Tongue (tissue), 2 donors: Measurements from ENCODE around the gene TBC1D24. TPM values are rescaled to one million over a fixed set of nuclear protein-coding genes. Genes with fewer than 3 reads are reported as not detected.

ENCODE experiments used
- DNase-seq: peaks from one replicate; pipeline ENCODE4 v3.0.0-alpha.2; 2015
- total RNA-seq: library from RNA; depleted of rRNA; stranded (reverse); fragments of >200 nt; gene quantifications from one replicate; pipeline ENCODE4 v1.2.3, GENCODE V29; 2014

TBC1D24 gene
- total RNA-seq, 1 donor from 2014 or later: 20.4 TPM

DNA sequence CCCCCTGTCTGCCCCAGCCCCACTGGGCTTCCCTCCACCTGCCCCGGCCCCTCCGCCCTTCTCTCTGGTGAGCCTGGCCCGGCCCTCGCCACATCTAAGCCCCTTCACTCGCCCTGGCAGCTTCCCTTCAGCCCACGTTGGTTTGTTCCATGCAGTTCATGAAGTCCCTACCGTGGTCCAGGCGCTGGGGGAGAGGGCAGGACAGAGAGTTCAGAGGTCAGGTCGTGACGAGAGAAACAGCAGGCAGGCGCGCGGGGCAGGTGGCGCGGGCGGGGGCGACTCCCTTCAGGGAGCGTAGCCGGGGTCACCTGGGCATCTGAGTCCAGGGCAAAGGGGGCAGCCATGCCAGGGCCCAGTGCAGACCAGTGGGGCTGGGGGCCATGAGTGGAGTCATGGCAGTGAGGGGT lies 23.9 kb upstream of the TBC1D24 start:
- no peak for DNase-seq

DNA sequence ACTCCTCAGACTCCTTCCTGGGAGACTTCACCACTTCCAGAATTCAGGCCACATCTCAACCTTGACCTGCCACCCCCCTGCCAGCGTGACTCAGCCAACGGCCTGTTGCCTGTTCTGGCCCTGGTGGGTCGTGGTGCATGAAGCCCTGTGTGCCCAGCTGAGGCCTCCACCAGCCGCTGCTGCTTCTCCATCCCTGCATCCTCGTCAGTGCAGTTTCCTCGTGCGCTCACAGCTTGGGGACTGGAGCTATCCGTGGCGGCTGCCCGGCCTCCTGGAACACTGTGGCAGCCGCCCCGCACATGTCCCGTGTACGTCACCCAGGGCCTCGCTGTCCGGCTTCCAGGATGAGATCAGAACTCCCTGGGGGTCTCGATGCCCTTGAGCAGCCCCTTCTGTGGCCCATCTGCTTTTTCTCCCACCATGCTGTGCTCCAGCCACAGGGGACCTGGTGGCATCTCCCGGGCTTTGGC lies 23.0 kb upstream of the TBC1D24 start:
- no peak for DNase-seq

DNA sequence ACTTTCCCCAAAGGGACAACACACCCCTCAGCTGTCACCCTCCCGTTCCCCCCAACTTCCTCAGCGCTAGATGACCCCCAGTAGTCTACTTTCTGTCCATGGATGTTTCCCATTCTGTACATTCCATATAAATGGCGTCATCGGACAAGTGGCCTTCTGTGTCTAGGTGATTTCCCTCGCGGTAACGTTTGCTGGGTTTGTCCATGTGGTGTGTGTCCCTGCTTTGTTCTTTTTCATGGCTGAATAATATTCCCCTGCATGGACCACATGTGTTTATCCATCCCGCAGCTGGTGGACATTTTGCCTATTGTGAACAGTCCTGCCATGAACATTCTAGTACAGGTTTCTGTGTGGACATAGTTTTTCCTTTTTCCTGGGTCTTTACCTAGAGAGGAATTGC lies 22.3 kb upstream of the TBC1D24 start:
- DNase-seq: no peak

DNA sequence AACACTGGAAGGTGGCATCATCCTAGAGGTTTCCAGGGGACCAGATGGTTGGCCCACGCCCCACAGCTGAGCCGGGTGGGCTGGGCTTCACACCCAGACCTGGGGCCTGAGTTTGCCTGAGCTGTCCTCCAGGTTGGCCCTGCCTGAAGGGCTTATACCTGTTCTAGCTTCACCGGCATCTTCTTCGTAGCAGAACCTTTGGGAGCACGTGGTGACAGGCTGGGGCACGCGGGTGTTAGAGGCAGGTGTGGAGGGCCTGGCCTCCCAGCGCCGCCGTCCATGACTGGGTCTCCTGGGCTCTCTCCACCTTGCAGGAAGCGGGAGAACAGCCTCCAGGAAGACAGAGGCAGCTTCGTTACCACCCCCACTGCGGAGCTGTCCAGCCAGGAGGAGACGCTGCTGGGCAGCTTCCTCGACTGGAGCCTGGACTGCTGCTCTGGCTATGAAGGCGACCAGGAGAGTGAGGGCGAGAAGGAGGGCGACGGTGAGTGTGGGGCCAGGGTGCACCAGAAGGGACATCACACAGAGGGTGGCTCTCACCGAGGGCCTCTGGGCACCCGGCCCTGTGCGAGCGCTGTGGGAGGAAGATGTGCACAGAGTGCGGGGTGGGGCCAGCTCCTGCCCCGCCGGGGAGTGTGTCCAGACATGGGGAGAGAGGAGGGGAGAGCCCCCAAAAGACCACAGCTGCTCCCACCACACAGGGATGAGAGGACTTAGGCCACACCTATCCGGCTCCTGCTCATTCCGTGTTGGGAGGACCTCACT lies 19.7 kb upstream of the TBC1D24 start:
- DNase-seq: no peak

DNA sequence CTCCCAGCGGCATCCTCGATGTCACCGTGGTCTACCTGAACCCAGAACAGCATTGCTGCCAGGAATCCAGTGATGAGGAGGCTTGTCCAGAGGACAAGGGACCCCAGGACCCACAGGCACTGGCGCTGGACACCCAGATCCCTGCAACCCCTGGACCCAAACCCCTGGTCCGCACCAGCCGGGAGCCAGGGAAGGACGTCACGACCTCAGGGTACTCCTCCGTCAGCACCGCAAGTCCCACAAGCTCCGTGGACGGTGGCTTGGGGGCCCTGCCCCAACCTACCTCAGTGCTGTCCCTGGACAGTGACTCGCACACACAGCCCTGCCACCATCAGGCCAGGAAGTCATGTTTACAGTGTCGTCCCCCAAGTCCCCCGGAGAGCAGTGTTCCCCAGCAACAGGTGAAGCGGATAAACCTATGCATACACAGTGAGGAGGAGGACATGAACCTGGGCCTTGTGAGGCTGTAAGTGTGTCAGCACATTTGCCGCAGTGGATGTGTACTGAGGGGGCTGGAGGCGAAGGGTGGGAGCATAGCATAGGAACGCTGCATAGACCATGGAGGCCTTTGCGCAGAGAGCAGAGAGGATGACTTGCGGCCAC lies 18.3 kb upstream of the TBC1D24 start:
- no peak for DNase-seq

DNA sequence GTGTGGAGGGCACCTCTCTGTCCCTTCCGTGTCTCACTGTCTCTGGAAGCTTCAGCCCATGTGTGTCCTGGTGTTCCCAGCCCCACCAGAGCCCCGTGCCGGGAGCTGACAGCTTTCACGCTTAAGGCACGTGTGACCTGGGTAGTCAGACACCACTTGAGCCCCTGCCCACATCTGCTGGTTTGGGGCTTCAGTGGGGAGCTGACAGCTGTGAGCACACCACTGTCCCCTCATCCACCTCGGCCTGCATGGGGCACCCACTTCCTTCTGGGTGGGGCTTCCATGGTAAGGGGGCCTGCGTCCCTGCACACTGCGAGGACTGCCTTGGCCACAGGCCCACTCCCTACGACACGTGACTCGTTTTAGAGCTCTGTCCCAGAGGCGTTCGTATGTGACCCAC lies 17.7 kb upstream of the TBC1D24 start:
- no peak for DNase-seq

DNA sequence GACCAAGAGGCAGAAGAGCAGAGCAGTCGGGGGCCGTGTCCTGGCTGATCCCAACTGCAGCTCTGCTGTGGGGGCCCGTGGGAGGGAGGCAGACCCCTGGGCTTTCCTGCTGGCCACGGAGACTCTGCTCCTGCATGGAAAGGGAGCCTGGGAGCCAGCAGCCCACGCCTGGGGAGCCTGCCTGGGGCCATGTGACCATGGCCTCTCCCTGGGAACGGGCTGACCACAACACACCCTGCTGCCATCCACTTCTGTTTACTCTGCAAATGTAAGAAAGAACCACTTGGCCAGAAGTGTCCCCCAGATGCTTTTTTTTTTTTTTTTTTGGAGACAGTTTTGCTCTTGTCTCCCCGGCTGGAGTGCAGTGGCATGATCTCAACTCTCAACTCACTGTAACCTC lies 17.0 kb upstream of the TBC1D24 start:
- DNase-seq: no peak

DNA sequence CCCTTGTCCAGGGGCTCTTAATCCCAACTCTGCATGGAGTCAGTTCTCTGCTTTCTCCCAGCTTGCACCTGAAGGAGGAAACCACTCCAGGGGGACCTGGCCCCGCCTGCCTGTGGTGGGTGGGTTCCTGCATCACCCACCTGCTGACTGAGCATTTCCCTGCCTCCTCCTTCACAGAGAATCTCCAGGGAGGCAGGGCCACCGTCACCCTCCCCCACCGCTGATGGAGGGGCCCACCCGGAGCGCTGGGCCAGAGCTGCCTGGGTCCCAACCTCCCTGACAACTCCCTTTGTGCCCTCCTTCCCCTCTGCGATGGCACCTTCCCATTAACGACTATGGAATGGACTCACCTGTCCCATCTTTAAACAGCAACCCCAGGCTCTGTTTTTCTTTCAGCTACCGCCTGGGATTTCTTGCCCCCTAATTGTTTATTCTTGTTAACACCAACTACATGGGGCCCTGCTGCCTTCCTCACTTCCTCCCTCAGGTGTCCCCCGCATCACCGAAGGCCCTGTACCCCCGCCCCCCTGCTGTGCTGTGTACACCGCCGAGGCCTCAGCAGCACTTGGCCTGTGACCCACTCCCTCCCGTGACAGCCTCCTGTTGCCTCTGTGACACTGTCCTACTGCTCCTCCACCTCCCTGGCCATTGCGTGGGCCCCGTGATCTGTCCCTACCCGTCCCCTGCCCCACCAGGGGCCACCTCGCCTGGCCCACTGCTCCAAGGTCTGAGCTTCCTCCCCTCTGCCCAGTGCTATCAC lies 15.9 kb upstream of the TBC1D24 start:
- DNase-seq: no peak

DNA sequence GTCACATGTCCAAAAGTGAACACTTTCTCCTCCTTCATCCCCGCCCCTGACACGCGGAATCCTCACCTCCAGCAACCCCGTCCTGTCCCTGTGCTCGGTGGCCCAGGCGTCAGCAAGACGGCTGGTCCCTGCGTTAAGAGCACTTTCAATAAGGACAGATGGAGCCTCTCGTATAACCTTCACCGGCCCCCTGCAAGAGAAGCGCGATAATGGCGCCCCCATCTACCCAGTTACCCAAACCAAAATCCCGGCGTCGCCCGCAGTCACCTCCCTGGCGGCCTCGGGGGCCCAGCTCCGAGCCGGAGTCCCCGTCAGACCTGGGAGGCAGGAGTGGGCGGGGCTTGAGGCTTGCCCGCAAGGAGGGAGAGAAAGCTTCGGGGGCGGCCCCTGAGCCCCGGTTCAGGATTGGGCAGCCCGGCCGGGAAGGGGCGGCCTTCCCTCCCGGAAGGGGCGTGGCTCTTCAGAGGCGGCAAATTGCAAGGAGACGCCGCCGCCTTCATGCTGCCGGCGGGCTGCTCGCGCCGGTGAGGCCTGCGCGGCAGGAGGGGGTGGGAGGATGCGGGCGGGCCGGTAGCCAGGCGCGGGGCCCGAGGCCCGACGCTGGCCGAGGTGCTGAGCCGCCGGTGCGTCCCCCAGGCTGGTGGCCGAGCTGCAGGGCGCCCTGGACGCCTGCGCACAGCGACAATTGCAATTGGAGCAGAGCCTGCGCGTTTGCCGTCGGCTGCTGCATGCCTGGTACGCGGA lies 15.1 kb upstream of the TBC1D24 start, which contains the start of gene TEDC2:
TSS of gene TEDC2 (plus strand) at position 463 of the 744 bp plus-strand sequence. CDS start at position 499, 36 bp downstream.
- peak; percentile 98 for DNase-seq

DNA sequence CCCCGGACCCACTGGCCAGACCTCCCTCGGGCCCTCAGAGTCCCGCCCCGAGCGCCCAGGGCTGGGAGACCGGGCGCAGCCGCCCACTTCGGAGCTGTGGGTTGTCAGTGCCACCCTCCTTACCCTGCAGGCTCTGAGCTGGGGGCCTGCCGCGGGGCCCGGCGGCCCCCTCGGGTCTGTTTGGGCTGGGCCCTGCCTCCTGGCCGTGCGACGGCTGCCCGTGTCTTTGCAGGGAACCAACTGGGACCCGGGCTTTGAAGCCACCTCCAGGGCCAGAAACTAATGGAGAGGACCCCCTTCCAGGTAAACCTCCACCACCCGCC lies 14.6 kb upstream of the TBC1D24 start:
- DNase-seq: no peak

DNA sequence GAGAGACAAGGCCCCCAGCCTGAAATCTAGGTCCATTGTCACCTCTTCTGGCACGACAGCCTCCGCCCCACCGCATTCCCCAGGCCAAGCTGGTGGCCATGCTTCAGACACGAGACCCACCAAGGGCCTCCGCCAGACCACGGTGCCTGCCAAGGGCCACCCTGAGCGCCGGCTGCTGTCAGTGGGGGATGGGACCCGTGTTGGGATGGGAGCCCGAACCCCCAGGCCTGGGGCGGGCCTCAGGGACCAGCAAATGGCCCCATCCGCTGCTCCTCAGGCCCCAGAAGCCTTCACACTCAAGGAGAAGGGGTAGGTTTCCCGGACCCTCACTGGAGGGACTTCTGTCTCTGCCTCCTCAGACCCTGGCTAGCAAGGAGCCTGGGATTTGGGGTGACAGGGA lies 14.0 kb upstream of the TBC1D24 start:
- DNase-seq: no peak

DNA sequence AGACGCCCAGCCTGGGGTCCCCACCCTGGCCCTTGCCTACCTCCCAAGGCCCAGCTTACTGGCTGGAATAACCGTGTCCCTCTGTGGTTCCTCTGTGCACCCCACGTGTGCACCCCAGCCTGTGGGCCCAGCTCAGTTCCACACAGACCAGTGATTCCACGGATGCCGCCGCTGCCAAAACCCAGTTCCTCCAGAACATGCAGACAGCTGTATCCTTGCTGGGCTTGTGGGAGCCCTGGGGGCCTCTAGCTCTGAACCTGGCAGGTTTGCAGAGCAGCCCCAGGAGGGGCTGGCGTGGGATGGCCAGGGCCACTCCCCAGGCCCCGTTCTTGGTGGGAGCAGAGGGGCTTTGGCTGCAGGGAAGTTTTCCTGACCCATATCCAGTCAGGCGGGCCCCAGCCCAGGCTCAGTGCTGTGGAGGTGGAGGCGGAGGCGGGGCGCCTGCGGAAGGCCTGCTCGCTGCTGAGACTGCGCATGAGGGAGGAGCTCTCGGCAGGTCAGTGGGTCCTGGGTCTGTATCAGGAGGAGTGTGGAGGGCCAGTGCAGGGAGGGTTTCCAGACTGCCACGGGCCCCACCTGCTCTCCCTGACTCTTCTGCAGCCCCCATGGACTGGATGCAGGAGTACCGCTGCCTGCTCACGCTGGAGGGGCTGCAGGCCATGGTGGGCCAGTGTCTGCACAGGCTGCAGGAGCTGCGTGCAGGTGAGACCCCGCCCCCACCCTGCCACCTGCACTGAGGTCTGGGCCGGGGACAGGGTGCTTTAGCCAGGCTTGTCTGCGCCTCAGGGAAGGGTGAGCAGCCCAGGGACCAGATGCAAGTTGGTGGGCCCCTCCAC lies 12.7 kb upstream of the TBC1D24 start:
- no peak for DNase-seq

DNA sequence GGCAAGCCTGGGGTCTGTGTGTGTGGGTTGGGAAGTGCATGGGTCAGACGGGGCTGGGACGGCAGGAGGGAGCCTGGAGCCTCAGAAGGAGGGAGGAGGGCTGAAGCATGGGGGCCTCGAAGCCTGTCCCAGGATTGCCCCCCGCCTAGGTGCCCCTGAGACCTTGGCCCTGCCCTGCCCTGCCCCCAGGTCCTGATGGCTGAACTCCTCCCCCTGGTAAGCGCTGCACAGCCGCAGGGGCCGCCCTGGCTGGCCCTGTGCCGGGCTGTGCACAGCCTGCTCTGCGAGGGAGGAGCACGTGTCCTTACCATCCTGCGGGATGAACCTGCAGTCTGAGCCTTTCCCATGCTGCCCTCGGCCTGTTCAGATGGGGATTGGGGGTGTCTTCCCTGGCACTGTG lies 10.6 kb upstream of the TBC1D24 start:
- no peak for DNase-seq

DNA sequence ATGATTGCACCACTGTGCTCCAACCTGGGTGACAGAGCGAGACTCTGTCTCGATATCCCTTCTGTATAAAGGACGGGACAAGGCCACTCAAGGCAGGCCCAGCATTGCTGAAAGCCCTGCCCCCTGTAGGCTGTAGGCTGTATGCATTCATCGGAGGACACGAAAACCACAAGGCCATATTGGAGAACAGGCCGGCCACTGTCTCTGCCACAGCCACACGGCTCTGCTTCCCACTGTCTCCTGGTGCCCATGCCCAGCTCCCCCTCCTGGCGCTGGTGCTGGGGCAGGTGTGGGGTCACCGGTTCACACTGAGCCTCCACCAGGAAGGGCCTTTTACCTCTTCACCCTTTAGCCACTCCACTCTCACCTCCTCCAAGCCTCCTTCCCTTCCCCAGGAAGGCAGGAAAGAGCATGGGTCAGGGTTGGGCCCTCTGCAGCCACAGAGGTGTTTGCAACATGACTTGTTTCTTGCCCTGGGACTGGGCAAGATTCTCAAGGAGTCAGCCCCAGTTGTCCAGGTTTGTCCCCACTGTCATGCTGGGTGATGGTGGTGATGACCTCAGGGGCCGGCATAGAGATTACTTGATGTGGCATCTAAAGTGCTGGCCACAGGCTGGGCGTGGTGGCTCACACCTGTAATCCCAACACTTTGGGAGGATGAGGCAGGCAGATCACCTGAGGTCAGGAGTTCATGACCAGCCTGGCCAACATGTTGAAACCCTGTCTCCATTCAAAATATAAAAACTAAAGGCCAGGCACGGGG lies 9.1 kb upstream of the TBC1D24 start:
- DNase-seq: no peak

DNA sequence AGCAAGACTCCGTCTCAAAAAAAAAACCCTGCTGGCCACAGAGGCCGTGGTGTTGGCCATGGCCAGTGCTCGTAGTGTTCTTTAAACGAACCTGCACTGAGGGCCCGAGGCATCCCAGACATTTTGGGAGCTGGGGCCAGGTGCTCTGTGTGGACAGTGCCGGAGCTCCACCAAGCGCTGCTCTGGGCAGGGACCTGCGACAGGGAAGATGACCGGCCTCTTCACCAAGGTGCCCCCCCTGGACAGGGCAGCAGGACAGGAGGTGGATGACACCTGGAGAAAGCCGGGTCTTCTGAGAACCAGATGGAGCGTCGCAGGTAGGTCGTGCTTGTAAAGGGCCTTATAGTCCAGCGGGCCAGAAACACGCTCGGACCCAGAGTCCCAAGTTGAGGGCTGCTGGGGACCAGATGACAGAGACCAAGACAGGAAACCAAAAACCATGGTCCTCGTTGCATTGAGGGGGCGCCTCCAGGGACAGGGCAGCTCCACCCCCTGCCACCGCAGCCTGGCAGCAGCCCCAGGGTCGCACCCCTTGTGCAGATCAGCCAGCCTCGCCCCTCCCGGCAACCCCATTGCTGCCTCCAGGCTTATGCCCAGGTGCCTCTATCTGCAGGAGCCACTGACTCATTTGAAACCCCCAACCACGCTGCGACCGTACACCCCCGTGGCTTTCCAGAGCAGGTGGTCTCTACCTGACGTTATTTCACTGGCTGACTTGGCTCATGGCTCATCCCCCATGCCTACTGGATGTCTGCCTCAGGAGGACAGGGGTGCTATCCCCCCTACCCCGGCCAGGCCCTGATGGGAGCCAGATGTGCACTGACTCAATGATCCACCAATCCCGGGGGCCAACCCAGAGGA lies 8.0 kb upstream of the TBC1D24 start:
- no peak for DNase-seq

DNA sequence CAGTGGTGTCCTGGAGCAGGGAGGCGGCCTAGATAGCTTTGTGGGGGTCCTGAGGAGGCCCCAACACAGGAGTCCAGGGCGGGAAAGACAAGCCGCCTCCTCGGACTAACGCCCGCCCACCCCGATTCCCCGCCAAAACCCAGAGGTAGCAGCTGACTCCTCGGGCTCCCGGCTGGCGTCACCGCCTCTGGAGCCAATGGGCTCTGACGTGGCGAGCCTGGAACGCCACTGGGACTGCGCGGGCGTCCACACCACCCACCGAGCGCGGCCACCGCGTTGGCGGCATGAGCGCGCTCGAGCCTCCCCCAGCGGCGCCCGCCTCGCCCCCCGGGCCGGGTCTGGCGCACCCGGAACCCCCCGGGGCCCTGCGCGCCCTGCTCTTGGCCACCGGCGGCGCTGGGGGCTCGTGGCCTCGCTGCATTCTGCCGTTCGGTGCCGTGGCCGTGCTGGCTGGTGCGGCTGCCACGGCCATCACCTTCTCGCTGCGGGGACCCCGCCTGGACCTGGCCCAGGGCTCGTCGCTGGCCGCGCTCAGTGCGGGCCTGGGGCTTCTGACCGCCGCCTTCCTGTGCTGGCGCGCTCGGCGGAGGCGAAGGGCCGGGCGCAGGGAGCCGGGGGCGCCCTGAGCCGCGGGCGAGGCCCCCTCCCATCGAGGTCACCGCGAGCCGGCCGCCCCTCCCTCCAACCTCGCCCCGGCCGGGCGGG lies 7.2 kb upstream of the TBC1D24 start:
- peak; percentile 93 for DNase-seq

DNA sequence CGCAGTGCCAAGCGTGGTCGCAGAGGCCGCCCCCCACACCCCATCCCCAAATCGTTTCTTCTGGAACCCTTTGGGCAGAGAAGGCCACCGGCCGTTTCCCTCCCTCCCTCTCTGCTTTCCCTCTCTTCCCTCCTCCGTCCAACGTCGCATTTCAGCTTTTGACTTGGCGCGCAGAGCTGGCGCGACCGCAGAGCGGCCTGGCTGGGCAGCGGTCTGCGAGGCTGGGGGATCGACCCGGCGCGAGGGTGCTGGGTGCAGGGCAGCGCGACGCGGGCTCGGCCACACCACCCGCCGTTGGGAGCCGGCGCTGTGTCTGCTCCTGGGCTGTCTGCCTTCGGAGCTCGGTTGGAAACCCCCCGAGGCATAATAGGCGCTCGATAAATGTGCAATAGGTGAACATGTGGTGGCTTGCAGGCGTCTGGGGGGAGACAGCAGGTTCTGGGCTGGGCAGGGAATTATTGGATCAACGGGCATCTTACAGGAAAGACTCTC lies 6.6 kb upstream of the TBC1D24 start:
- DNase-seq: peak; percentile 59

DNA sequence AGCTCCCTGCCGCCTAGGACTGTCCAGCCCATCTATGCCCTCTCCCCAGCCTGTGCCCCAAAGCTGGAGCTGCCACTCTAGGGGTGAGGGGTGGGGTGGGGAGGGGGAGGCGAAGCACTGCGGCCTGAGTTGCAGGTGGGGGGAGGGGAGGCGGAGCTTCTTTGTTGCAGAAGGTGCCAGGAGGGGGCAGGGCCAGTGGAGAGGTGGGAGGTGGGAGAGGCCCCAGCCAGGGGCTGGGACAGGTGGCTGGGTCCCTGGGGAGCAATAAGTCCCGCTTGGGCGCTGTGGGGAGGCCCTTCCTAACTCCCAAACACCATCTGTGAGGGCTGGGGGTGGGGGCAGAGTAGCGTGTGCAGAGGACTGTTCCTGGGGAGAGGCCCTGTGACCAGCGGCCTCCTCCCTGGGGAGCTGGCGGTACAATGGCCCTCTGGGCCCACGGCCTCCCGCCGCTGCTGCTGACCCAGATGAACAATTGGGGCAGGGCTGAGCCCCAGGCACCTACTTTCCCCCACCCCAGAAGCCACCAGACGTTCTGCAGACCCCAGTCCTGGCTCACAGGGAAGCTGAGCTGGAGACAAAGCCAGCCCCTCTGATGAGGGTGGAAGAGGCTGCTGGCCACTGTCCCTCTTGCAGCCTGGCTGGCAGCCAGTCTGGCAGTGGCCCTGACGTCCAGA lies 6.1 kb upstream of the TBC1D24 start:
- DNase-seq: peak; percentile 50
